Neutrophil (primary cell): ENCODE results near the gene KRTAP20-2.

Experiments
- H3K27ac ChIP-seq: fragments of 200-600 bp; sonication (generic); 2 replicates; pipeline ENCODE4 v1.5.1; 2016; ENCODE audit warnings: mild to moderate bottlenecking, moderate library complexity
- H3K27me3 ChIP-seq: fragments of 200-600 bp; sonication (generic); 2 replicates; pipeline ENCODE4 v1.6.0; 2016; ENCODE audit warnings: mild to moderate bottlenecking
- H3K36me3 ChIP-seq: fragments of 200-600 bp; sonication (generic); 2 replicates; pipeline ENCODE4 v1.5.1; 2017
- H3K4me1 ChIP-seq, 2 experiments: fragments of 200-600 bp in 1 of 2; sonication (generic) in 1 of 2; 1 replicate in 1 of 2; 2 replicates in 1 of 2; pipeline versions ENCODE4 v1.5.1 to v1.6.1; 2013 to 2016; ENCODE audit warnings: low read depth in 1 of 2, low read length in 1 of 2, mild to moderate bottlenecking in 1 of 2, moderate library complexity in 1 of 2; ENCODE audit not compliant: control insufficient read depth in 1 of 2, insufficient read depth in 1 of 2
- H3K4me3 ChIP-seq, 2 experiments: fragments of 200-600 bp in 1 of 2; sonication (generic) in 1 of 2; 1 replicate in 1 of 2; 2 replicates in 1 of 2; pipeline ENCODE4 v1.5.1; 2013 to 2016; ENCODE audit warnings: low read depth in 1 of 2, low read length in 1 of 2, mild to moderate bottlenecking in 1 of 2, moderate library complexity in 1 of 2
- H3K9me3 ChIP-seq: fragments of 200-600 bp; sonication (generic); 2 replicates; pipeline ENCODE4 v1.5.1; 2016
- CTCF ChIP-seq: fragments of 200-600 bp; sonication (generic); IDR thresholded peaks from 2 replicates; pipeline ENCODE4 v1.5.1; 2016; ENCODE audit warnings: antibody characterized with exemption

The KRTAP20-2 gene

GRCh38 chr21:30605968-30606367 is 29.0 kb upstream of the KRTAP20-2 start:
- no peak overlapping the region for H3K4me3 ChIP-seq
- no peaks in the 10 kb centered on the region for H3K36me3 ChIP-seq
- H3K27ac ChIP-seq: no peak overlapping the region
- no peaks in the 10 kb centered on the region for H3K4me1 ChIP-seq
- TF ChIP-seq CTCF: no peak
- no peaks in the 10 kb centered on the region for H3K9me3 ChIP-seq
- H3K27me3 ChIP-seq: no peaks in the 10 kb centered on the region

GRCh38 chr21:30612132-30612531 is 22.9 kb upstream of the KRTAP20-2 start:
- Histone ChIP-seq H3K27ac (no peak overlapping the region), H3K4me3 (no peak overlapping the region), H3K36me3 (no peaks in the 10 kb centered on the region), H3K9me3 (no peaks in the 10 kb centered on the region), H3K27me3 (no peaks in the 10 kb centered on the region), H3K4me1 (no peaks in the 10 kb centered on the region)
- TF ChIP-seq CTCF: no peak

- no peak for TF ChIP-seq CTCF
- Histone ChIP-seq H3K4me1 (no peaks in the 10 kb centered on the region), H3K27ac (no peak within 1 kb of the TSS), H3K27me3 (no peaks in the 10 kb centered on the region), H3K36me3 (no peaks in the 10 kb centered on the region), H3K4me3 (no peak within 1 kb of the TSS), H3K9me3 (no peaks in the 10 kb centered on the region)
These were observed 21.2 kb upstream of the KRTAP20-2 start, which contains the start of gene KRTAP6-1 for GRCh38 chr21:30613836-30614235. TSS of gene KRTAP6-1 (minus strand) at chr21:30613930. CDS start at chr21:30613904, 26 bp downstream.

DNA sequence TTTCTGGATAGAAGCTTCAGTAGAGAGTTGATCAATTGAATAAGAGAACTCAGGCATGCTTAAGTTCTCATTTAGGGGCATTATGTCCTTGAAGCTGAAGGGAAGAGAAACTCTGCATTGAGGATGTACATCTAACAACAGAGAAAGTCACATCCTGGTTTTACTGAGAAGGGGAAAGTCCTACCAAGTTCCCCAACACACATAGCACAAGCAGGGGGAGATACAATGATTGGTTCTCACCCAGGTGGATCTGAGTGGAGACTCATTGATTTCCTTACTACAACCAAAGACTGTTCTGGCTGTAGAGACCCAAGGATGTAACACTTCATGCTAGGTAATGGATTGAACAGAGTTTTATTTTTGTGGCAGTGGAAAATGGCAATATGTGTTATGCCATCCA is 19.8 kb upstream of the KRTAP20-2 start:
- H3K9me3 ChIP-seq: no peaks in the 10 kb centered on the region
- H3K4me3 ChIP-seq: no peak overlapping the region
- no peaks in the 10 kb centered on the region for H3K27me3 ChIP-seq
- no peaks in the 10 kb centered on the region for H3K4me1 ChIP-seq
- no peak for TF ChIP-seq CTCF
- H3K27ac ChIP-seq: no peak overlapping the region
- H3K36me3 ChIP-seq: no peaks in the 10 kb centered on the region

GRCh38 chr21:30616125-30616524 is 18.9 kb upstream of the KRTAP20-2 start, which contains the start of gene KRTAP20-1:
TSS of gene KRTAP20-1 (plus strand) at chr21:30616425. CDS start at chr21:30616455, 30 bp downstream.
- H3K4me1 ChIP-seq: no peaks in the 10 kb centered on the region
- H3K4me3 ChIP-seq: no peak within 1 kb of the TSS
- no peaks in the 10 kb centered on the region for H3K27me3 ChIP-seq
- no peaks in the 10 kb centered on the region for H3K9me3 ChIP-seq
- no peak for TF ChIP-seq CTCF
- no peaks in the 10 kb centered on the region for H3K36me3 ChIP-seq
- H3K27ac ChIP-seq: no peak within 1 kb of the TSS

- no peak for TF ChIP-seq CTCF
- no peak overlapping the region for H3K4me3 ChIP-seq
- no peaks in the 10 kb centered on the region for H3K4me1 ChIP-seq
- H3K9me3 ChIP-seq: no peaks in the 10 kb centered on the region
- H3K36me3 ChIP-seq: no peaks in the 10 kb centered on the region
- no peaks in the 10 kb centered on the region for H3K27me3 ChIP-seq
- H3K27ac ChIP-seq: no peak overlapping the region
These were observed 14.9 kb upstream of the KRTAP20-2 start for GRCh38 chr21:30620080-30620479.
